CD4-positive, alpha-beta T cell treated with Interleukin-1 beta for 1 hour (primary cell): Measurements from ENCODE around the gene DOCK8.
"Not testable (repeated sequence)": the region's sequence is repeated elsewhere in the genome, so short reads cannot be mapped to it uniquely, and the experiment has no call there.

Experiments
- DNase-seq, 2 donors: peaks; one replicate each; pipeline ENCODE4 v3.0.0-alpha.2; 2020 to 2022

DOCK8 gene

GRCh38 chr9:227860-228259 is 13.2 kb downstream of the DOCK8 start:
- DNase-seq: no peak

DNA sequence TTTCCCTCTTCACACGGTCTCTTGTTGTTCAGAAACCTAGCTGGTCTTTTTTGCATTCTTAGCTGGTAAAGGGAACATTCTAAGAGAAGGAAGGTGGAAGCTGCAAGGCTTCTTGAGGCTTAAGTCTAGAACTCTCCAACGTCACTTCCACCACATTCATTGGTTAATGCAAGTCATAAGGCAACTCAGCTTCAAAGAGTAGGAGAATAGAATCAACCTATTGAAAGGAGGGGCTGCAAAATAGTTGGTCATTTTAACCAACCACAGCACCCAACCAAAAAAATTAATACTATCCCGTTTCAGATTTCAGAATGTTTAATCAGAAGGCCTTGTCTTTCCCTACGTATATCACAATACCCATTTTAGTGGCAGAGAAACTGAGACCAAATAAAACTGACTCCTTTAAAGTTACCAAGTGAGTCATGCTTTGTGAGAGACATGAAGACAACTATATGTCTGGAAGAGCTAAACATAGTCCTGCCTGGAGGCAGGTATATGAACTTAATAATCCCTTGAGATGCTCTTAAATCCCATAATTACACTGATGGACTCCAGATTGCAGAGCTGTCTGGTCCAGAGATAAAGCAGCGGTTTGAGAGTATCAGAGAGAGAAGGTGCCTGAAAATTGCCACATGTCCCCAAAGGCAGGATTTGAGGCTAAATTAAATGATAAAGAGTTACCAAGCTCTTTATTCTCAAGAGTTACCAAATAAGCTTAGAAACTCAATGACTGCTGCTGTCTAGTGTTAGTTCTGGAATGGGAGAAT is 14.4 kb downstream of the DOCK8 start:
- DNase-seq: no peak

DNA sequence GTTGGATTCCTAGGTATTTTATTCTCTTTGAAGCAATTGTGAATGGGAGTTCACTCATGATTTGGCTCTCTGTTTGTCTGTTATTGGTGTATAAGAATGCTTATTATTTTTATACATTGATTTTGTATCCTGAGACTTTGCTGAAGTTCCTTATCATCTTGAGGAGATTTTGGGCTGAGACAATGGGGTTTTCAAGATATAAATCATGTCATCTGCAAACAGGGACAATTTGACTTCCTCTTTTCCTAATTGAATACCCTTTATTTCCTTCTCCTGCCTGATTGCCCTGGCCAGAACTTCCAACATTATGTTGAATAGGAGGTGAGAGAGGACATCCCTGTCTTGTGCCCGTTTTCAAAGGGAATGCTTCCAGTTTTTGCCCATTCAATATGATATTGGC is 17.0 kb downstream of the DOCK8 start:
- DNase-seq: not testable (repeated sequence)

DNA sequence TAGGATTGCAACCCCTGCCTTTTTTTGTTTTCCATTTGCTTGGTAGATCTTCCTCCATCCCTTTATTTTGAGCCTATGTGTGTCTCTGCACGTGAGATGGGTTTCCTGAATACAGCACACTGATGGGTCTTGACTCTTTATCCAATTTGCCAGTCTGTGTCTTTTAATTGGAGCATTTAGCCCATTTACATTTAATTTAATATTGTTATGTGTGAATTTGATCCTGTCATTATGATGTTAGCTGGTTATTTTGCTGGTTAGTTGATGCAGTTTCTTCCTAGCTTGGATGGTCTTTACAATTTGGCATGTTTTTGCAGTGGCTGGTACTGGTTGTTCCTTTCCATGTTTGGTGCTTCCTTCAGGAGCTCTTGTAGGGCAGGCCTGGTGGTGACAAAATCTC is 19.0 kb downstream of the DOCK8 start:
- not testable (repeated sequence) for DNase-seq

DNA sequence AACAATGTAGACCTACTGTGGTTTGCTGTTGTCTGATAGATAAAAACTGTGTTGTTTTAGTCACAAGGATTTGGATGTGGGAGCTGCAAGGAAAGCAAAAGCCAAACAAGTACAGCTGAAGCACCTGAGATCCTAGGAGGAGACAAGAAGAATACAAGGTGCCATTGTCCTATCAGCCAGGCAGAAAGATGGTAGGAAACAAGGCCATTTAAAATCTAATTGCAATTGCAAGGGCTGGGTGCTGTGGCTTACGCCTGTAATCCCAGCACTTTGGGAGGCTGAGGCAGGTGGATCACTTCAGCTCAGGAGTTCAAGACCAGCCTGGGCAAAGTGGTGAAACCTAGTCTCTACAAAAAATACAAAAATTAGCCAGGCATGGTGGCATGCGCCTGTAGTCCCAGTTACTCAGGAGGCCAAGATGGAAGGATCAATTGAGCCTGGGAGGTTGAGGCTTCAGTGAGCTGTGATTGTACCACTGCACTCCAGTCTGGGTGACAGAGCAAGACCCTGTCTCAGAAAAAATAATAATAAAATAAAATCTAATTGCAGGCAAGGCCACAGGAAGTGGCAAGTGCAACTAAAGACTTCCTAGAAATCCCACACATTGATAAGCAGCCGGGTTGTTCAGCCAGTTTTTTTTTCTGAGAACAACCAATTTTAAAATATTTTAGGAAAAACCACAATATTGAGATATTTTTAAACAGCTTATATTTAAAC is 22.6 kb downstream of the DOCK8 start:
- no peak for DNase-seq

DNA sequence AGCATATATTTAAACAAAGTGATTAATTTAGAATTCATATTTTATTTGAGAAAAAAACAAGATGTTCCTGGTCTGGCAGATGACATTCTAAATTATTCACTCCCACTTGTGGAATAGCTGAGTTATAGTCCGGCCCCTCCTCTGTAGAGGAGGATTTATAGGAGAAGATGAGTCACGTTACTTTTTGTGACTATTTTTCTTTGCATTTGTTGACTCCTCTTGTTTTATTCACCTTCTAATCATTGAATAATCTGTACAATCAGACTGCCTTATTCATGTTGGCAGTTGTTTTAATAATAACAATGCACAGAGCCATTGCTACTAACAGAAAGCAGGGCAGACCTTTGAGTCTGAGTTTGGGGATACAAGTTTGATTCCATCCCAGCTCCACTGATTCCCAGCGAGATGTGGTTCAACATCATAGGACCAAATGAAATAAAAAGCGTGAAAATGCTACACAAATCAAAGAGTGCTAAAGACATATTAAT is 23.2 kb downstream of the DOCK8 start:
- DNase-seq: no peak

GRCh38 chr9:242461-243080 is 27.9 kb downstream of the DOCK8 start:
- DNase-seq: no peak

GRCh38 chr9:248278-248961 is 33.8 kb downstream of the DOCK8 start:
- DNase-seq: no peak

GRCh38 chr9:249025-249424 is 34.4 kb downstream of the DOCK8 start:
- DNase-seq: peak in 1 of 2 donors; percentile 40

- DNase-seq: no peak
Observed at GRCh38 chr9:250039-250438, 35.4 kb downstream of the DOCK8 start.

DNA sequence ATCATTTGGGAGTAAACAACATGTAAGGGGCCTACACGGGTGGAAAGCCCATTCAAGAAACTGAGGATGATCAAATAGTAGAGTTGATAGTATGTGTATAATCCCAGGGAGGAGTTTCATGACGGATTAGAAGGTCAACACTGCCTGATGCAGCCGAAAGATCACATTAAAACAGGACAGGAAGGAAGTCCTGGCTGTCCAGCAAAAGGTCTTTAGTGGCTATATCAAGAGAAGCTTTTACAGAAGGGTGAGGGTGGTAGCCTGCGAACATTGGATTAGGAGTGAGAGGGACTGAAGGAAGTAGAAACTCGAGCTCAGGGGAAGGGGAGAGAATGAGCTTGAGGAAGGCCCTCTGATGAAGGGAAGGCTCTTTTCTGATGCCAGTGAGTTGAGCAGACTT is 36.0 kb downstream of the DOCK8 start:
- no peak for DNase-seq

- no peak for DNase-seq
Observed at GRCh38 chr9:251398-251797, 36.7 kb downstream of the DOCK8 start.

DNA sequence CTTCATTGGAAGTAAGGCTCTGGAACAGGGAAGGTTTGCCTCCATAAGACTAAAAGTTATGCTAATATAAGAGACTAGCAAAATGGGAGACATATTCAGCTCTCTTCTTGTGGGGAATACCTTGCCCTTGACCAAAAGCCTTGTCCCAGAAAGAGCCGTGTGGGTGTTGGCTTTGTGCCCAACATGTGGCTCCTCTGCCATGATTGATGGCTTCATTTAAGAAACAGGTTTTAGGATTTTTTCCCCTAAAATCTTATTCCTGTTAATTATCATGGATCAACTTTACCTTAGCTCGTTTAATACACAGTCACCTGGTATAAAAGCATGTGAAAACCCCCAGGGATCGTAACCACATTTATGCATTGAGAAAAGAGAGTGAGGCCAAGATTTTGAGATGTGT is 38.9 kb downstream of the DOCK8 start:
- DNase-seq: no peak

GRCh38 chr9:254516-254915 is 39.9 kb downstream of the DOCK8 start:
- DNase-seq: no peak

- no peak for DNase-seq
Observed at GRCh38 chr9:257957-258356, 43.3 kb downstream of the DOCK8 start.

DNA sequence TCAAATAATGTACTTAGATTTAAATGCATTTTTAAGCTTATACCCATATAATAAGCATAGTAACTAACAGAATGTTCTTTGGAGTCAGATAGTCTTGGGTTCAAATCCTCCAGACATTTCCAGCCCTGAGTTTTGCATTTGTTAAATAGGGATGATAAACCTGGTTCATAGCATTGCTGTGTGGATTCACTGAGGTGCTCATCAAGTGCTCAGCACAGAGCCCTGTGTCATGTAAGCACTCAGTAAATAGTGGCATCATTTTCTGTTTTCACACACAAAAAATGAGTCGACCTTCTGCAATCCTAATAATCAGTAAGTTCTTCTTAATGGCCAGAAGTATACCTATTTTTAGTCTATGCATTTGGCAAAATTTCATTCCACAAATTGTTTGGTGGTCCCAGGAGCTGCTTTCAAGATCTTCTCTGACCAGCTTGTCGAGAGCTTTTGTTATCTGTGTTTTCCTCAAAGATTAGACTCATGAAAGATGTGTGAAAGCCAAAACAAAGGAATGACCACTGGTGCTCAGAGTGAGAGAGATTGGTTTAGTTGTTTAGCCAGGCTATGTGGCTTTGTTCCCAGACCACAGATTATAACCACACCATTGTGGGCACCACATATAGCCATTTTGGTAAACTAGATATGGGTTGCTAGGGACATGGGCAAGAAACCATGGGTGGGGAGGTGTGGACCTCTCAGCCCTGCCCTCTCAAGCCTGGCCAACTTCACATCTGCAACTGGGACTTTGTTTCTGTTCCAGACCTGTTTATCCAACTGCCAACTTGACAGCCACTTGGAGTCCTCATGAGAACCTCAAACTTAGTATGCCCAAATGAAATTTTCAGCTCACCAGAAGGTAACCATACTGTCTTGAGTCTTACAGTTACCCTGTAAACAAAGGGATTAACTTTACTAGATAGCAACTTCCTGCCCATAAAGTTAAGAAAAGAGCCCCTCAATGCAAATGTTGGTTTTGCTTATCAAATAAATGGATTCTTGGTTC is 45.0 kb downstream of the DOCK8 start:
- no peak for DNase-seq

DNA sequence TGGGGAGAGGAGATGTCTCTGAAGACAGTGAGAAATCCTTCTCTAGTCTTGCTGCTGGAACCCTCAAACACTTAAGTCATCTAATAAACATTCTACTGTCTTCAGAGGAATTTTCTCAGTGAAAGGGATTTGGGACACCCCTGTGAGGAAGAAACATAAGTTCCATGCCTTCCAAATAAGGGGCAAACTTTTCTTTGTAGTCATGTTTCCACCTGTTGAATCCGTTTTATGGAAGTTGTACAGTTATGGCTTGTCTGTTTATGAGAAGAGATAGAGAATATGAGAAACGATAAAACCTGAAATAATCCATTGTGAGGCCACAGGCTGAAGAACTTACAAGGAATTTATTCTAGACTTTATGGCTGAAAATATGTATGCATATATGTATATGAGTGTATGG is 49.6 kb downstream of the DOCK8 start:
- DNase-seq: no peak

DNA sequence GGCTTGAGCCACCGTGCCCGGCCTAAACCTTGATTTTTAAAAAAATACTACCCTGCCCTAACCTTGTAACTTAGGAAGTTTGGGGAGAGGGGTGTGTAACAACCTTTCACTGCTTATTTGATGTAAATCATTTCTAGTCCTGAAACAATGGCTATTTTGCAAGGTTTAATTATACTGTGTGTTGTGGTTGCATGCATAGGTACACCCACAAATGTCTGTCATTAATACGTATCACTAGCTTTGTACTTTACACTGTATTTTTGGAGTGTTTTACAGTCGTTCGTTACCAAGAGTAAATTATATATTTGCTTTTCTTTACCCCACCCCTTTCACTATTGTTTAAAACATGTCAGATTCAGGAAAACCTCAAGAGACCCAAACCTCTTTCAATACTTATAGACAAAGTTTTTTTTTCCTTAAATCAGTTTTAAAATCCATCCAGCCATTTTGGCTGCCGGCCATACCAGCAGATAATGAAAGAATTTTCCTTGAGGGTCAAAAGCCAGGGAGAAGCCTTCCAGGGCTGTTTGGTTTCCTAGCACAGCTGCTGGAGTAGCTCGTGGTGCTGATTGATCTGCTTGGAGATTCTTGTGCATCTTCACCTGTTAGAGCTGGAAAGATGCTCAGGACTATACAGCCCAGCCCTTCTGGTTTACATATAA is 50.7 kb downstream of the DOCK8 start:
- no peak for DNase-seq

DNA sequence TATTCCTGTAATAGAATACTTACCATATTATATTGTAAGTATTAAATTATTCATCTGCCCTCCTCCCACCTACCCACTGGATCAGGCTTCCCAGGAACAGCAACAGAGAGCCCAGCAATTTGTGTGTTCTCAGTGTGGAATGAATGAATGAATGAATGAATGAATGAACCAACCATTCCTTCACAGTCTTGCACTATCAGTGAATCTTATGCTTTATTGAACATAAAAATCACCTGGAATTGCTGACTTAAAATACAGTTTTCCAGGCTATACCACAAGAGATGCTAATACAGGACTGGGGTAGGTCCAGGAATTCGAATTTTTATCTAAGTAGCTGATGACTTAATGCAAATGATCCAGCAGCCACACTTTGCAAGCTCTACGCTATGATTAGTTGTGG is 51.6 kb downstream of the DOCK8 start:
- DNase-seq: no peak

DNA sequence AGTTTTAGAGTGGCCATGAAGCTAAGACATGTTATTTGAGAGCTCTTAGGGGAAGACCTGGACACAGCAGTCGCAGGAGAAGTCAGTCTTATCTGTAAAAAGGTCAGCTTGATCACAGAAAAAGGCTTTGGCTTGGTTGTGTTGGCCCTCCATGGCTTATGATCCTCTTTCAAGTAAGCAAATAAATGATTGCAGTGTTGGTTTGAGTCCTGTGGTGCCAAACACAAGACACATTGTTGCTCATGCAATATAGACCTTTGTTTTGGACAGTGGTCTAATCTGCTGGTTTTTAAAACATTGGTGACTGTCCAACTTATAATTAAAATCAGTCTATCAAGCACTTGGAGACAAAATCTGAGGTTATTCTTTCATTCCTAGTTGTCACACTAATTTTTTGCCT is 54.0 kb downstream of the DOCK8 start:
- DNase-seq: no peak

DNA sequence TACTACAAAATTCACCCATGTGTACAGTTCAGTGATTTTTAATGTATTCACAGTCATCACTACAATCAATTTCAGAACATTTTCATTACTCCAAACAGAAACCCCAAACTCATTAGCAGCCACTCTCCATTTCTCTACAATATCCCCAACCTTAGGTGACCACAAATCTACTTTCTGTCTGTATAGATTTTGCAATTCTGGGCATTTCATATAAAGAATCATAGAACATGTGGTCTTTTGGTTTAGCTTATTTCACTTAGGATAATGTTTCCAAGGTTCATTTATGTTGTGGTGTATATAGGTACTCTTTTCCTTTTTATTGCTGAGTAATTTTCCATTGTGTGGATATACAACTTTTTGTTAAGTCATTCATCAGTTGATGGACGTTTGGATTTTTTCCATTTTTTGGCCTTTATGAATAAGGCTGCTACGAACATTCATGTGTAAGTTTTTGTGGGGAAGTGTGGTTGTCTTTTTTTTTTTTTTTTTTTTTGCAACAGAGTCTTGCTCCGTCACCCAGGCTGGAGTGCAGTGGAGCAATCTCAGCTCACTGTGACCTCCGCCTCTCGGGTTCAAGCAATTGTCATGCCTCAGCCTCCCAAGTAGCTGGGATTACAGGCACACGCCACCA is 54.5 kb downstream of the DOCK8 start:
- DNase-seq: peak in 1 of 2 donors; percentile 41
